ENCODE data around the gene PRKCH. TPM values are rescaled to one million over a fixed set of nuclear protein-coding genes. Genes with fewer than 3 reads are reported as not detected.

The PRKCH gene
- total RNA-seq, 1 experiment from 2014 or later: 5.2 TPM

- Mint-ChIP-seq H3K36me3 (ENCODE audit: insufficient read depth in 1 of 3, low read depth in 3 of 3) (peaks cover 0 to 5% (median 0%) of the 10 kb centered on the region in 3 experiments; a peak in 2 of 7 replicates), H3K27me3 (ENCODE audit: low read depth) (no peaks in the 10 kb centered on the region; the same call in 1 of the 2 replicates), H3K27ac (peak overlapping the region in 1 of 3 experiments; percentile 58; a peak in 1 of 7 replicates), H3K9me3 (peaks cover 0 to 6% of the 10 kb centered on the region in 2 experiments; a peak in 3 of 5 replicates), H3K4me1 (peaks cover 58 to 59% of the 10 kb centered on the region in 2 experiments), H3K4me3 (peak overlapping the region; percentile 4 to 68; a peak in 2 of 5 replicates)
- H3T11ph ChIP-seq (ENCODE audit: low read length): no peak overlapping the region
- H3K14ac ChIP-seq (ENCODE audit: insufficient read depth, low read length): 0 out of 2 replicates have a peak overlapping the region, but pooled peaks have one; percentile 16
- no peak overlapping the region for H2BK20ac ChIP-seq (ENCODE audit: low read depth, low read length, poor library complexity, severe bottlenecking)
- H3K9me3 ChIP-seq (ENCODE audit: control insufficient read depth, low read depth, low read length): no peaks in the 10 kb centered on the region
- H4K5ac ChIP-seq (ENCODE audit: insufficient read length, low read depth, low read length): no peak overlapping the region
- no peak overlapping the region for H2BK12ac ChIP-seq (ENCODE audit: insufficient read length, low read depth, low read length)
- no peak overlapping the region for H4K91ac ChIP-seq (ENCODE audit: insufficient read length, low read depth, low read length)
- no peak overlapping the region for H2AFZ ChIP-seq (ENCODE audit: low read length)
- peak overlapping the region; percentile 54 for H3K4me2 ChIP-seq (ENCODE audit: insufficient read depth, insufficient read length, low read length)
- H2AK5ac ChIP-seq (ENCODE audit: insufficient read length, low read length): no peak overlapping the region
- peaks cover 10% of the 10 kb centered on the region; the same call in 1 of the 2 replicates for H3K4me1 ChIP-seq (ENCODE audit: insufficient read depth, low read length)
- no peak for TF ChIP-seq CTCF (conservative IDR thresholded peaks at IDR 0.05)
- H3K23me2 ChIP-seq (ENCODE audit: insufficient read length, low read depth, low read length, poor library complexity, severe bottlenecking): peaks cover 2% of the 10 kb centered on the region
- no peaks in the 10 kb centered on the region for H3K27me3 ChIP-seq (ENCODE audit: insufficient read depth, low read length)
- no peak overlapping the region for H2BK120ac ChIP-seq (ENCODE audit: low read depth, low read length, poor library complexity, severe bottlenecking)
- no peak overlapping the region for H3K23ac ChIP-seq (ENCODE audit: insufficient read length, low read depth, low read length)
- no CpG with 5 or more reads among the region's 6 CpGs for WGBS (ENCODE audit: extremely low coverage, insufficient read length, low lambda C conversion rate)
- H3K56ac ChIP-seq (ENCODE audit: insufficient read length, low read depth, low read length): no peak overlapping the region
- H3K79me2 ChIP-seq (ENCODE audit: insufficient read depth, low read length): no peaks in the 10 kb centered on the region
- H3K4ac ChIP-seq (ENCODE audit: low read depth, low read length): no peak overlapping the region
- no peak overlapping the region for H2BK15ac ChIP-seq (ENCODE audit: low read depth, low read length)
- no peaks in the 10 kb centered on the region for H4K20me1 ChIP-seq (ENCODE audit: control insufficient read depth, insufficient read depth, insufficient read length)
- no peak overlapping the region for H3K9ac ChIP-seq (ENCODE audit: extremely low read depth, insufficient read length, low read length)
- no peak overlapping the region for H2BK5ac ChIP-seq (ENCODE audit: insufficient read length, low read length)
- H4K8ac ChIP-seq (replicated peaks; ENCODE audit: insufficient read length, low read depth, low read length): no peak overlapping the region
- DNase-seq: no peak
- H3K79me1 ChIP-seq (ENCODE audit: insufficient read depth, low read depth, low read length, poor library complexity, severe bottlenecking): no peaks in the 10 kb centered on the region
- no peak overlapping the region for H3K27ac ChIP-seq (ENCODE audit: insufficient read length, low read depth, low read length)
- H3K18ac ChIP-seq (ENCODE audit: insufficient read length, low read depth, low read length): no peak overlapping the region
Measured at GRCh38 chr14:61469781-61470180, 148.4 kb downstream of the PRKCH start.
